ENCODE results near the gene AZU1. TPM values are rescaled to one million over a fixed set of nuclear protein-coding genes. Genes with fewer than 3 reads are reported as not detected.

Gene AZU1
- total RNA-seq, 1 donor from 2014 or later, result 0.21 TPM

DNA sequence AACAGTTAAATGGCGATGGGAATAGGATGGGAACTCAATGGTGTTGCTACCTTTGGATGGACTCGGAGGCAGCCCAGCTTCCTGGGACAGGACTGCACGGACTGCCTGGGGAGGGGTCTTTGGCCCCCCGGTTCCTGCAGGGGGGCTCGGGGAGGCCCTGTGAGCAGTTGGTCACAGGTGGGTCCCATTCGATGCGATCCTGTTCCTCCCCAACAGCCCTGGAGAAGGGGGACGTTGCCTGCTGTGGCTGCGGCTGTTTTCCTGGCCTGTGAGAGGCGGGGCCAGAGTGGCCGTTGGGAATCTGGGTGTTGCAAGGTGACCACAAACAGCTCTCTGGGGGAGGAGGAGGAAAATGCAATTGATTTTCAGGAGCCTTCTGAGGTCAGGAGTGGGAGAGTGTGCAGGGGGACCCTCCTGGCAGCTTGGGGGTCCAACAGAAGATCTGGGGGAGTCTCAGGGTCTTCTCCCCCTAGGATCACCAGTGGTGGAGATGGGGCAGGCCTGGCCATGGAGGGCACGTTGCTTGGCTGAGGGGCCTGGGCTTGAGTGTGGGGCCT lies 4.0 kb upstream of the AZU1 start:
- no peaks in the 10 kb centered on the region for H3K9me3 Mint-ChIP-seq (ENCODE audit: unreplicated experiment)
- DNase-seq (ENCODE audit: low spot score), result no peak
- H3K36me3 Mint-ChIP-seq (ENCODE audit: low read depth, unreplicated experiment), result no peaks in the 10 kb centered on the region
- TF ChIP-seq, protein P1, sequence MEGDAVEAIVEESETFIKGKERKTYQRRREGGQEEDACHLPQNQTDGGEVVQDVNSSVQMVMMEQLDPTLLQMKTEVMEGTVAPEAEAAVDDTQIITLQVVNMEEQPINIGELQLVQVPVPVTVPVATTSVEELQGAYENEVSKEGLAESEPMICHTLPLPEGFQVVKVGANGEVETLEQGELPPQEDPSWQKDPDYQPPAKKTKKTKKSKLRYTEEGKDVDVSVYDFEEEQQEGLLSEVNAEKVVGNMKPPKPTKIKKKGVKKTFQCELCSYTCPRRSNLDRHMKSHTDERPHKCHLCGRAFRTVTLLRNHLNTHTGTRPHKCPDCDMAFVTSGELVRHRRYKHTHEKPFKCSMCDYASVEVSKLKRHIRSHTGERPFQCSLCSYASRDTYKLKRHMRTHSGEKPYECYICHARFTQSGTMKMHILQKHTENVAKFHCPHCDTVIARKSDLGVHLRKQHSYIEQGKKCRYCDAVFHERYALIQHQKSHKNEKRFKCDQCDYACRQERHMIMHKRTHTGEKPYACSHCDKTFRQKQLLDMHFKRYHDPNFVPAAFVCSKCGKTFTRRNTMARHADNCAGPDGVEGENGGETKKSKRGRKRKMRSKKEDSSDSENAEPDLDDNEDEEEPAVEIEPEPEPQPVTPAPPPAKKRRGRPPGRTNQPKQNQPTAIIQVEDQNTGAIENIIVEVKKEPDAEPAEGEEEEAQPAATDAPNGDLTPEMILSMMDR (IDR thresholded peaks at IDR 0.05; ENCODE audit: unreplicated experiment), result no peak
- H3K4me1 Mint-ChIP-seq (ENCODE audit: unreplicated experiment), result no peaks in the 10 kb centered on the region
- no peak overlapping the region for H3K27ac Mint-ChIP-seq (ENCODE audit: unreplicated experiment)
- peaks cover 11% of the 10 kb centered on the region for H3K27me3 Mint-ChIP-seq (ENCODE audit: unreplicated experiment)
- no peak overlapping the region for H3K4me3 Mint-ChIP-seq (ENCODE audit: unreplicated experiment)

DNA sequence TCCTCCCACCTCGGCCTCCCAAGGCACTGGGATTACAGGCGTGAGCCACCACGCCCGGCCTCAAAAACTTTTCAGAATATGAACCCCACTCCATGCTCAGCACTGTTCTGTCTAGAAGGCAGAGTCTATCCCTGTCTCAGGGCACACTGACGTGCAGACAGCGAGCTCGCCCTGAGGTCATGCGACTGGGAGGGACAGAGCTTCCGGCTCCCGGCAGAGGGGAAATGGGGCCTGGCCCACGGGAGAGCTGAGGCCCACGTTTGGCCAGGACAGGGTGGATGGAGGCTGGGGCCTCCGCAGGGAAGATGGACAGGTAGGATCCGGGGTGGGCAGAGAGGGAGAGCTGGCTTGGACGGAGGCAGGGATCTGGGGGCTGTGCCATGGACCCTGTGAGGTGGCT lies 2.8 kb upstream of the AZU1 start:
- TF ChIP-seq, protein P1 (IDR thresholded peaks at IDR 0.05; ENCODE audit: unreplicated experiment), result no peak
- no peak for DNase-seq (ENCODE audit: low spot score)
- H3K9me3 Mint-ChIP-seq (ENCODE audit: unreplicated experiment), result no peaks in the 10 kb centered on the region
- no peak overlapping the region for H3K4me3 Mint-ChIP-seq (ENCODE audit: unreplicated experiment)
- no peak overlapping the region for H3K27ac Mint-ChIP-seq (ENCODE audit: unreplicated experiment)
- H3K36me3 Mint-ChIP-seq (ENCODE audit: low read depth, unreplicated experiment), result no peaks in the 10 kb centered on the region
- H3K4me1 Mint-ChIP-seq (ENCODE audit: unreplicated experiment), result no peaks in the 10 kb centered on the region
- H3K27me3 Mint-ChIP-seq (ENCODE audit: unreplicated experiment), result peaks cover 9% of the 10 kb centered on the region

GRCh38 chr19:825897-826644 lies 1.6 kb upstream of the AZU1 start:
- Mint-ChIP-seq H3K4me3 (ENCODE audit: unreplicated experiment) (no peak overlapping the region), H3K9me3 (ENCODE audit: unreplicated experiment) (no peaks in the 10 kb centered on the region), H3K36me3 (ENCODE audit: low read depth, unreplicated experiment) (no peaks in the 10 kb centered on the region), H3K4me1 (ENCODE audit: unreplicated experiment) (no peaks in the 10 kb centered on the region), H3K27me3 (ENCODE audit: unreplicated experiment) (peaks cover 9% of the 10 kb centered on the region), H3K27ac (ENCODE audit: unreplicated experiment) (no peak overlapping the region)
- no peak for DNase-seq (ENCODE audit: low spot score)
- TF ChIP-seq, protein P1 (IDR thresholded peaks at IDR 0.05; ENCODE audit: unreplicated experiment), result no peak

- Mint-ChIP-seq H3K4me1 (ENCODE audit: unreplicated experiment) (no peaks in the 10 kb centered on the region), H3K27me3 (ENCODE audit: unreplicated experiment) (peaks cover 9% of the 10 kb centered on the region), H3K27ac (ENCODE audit: unreplicated experiment) (no peak overlapping the region), H3K36me3 (ENCODE audit: low read depth, unreplicated experiment) (no peaks in the 10 kb centered on the region), H3K9me3 (ENCODE audit: unreplicated experiment) (no peaks in the 10 kb centered on the region), H3K4me3 (ENCODE audit: unreplicated experiment) (no peak overlapping the region)
- no peak for DNase-seq (ENCODE audit: low spot score)
- TF ChIP-seq, protein P1 (IDR thresholded peaks at IDR 0.05; ENCODE audit: unreplicated experiment), result no peak
Observed at GRCh38 chr19:827314-827709, 325 bp upstream of the AZU1 start.

DNA sequence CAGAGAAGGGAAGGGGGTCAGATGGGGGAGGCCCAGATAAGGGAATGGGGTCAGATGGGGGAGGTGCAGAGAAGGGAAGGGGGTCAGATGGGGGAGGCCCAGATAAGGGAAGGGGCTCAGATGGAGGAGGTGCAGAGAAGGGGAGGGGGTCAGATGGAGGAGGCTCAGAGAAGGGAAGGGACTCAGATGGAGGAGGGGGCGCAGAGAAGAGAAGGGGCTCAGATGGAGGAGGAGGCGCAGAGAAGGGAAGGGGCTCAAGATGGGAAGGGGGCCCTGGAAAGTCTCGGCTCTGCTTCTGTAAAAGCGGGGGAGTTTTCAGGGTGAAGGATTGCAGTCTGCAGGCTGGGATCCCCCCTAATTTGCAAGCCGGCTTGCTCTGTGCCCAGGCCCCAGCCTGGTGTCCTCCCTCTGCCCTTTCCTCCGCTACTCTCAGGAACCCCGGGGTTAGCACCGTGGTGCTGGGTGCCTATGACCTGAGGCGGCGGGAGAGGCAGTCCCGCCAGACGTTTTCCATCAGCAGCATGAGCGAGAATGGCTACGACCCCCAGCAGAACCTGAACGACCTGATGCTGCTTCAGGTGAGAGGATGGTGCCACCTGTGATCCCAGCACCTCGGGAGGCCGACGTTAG lies 1.6 kb downstream of the AZU1 start:
- DNase-seq (ENCODE audit: low spot score), result no peak
- no peaks in the 10 kb centered on the region for H3K36me3 Mint-ChIP-seq (ENCODE audit: low read depth, unreplicated experiment)
- TF ChIP-seq, protein P1 (IDR thresholded peaks at IDR 0.05; ENCODE audit: unreplicated experiment), result no peak
- H3K27me3 Mint-ChIP-seq (ENCODE audit: unreplicated experiment), result peaks cover 3% of the 10 kb centered on the region
- H3K9me3 Mint-ChIP-seq (ENCODE audit: unreplicated experiment), result no peaks in the 10 kb centered on the region
- H3K4me1 Mint-ChIP-seq (ENCODE audit: unreplicated experiment), result no peaks in the 10 kb centered on the region
- no peak overlapping the region for H3K4me3 Mint-ChIP-seq (ENCODE audit: unreplicated experiment)
- no peak overlapping the region for H3K27ac Mint-ChIP-seq (ENCODE audit: unreplicated experiment)

Measured in endothelial cell (in vitro differentiated cells).